GM19467 (cell line): ENCODE results near the gene UBC.

Experiments
- ATAC-seq: cut with Tn5 transposase; IDR thresholded peaks from one replicate; pipeline ENCODE4 v1.9.1; 2021; ENCODE audit warnings: mild to moderate bottlenecking, moderate library complexity; ENCODE audit not compliant: unreplicated experiment

UBC gene

GRCh38 chr12:124914392-124915238 is at the start of gene UBC:
TSS of gene UBC (minus strand) at chr12:124914650. CDS start at chr12:124913771, 879 bp downstream.
- peak; percentile 34 for ATAC-seq

GRCh38 chr12:124963211-124963610 is 48.8 kb upstream of the UBC start:
- no peak for ATAC-seq

DNA sequence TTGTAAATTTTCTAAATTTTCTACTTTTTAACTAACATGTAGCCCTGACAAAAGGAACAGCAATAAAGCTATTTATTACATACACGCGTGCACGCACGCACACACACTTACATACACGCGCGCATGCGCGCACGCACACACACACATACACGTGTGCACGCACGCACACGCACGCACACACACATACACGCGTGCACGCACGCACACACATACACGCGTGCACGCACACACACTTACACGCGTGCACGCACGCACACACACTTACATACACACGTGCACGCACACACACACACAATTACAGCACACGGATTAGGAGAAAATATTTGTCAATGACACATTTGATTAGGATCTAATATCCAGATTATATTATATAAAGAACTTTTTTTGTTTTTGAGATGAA is 46.6 kb upstream of the UBC start:
- ATAC-seq: no peak

DNA sequence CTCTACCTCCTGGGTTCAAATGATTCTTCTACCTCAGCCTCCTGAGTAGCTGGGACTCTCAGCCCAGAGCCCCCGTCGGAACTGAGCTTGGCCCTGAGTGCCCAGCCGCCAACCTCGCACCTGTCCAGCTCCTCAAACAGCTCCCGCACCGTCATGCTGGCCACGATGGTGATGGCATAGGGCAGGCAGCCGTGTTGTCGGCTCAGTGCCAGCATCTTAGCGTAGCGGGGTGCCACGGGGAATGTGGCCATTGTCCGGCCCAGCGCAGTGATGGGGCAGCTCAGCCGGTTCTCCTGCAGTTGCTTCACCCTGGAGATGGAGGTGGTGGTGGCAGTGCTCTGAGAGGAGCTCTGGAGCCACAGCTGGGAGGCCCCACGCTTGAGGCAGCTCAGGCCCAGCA is 42.1 kb upstream of the UBC start:
- ATAC-seq: no peak

- ATAC-seq: no peak
These were observed 40.3 kb upstream of the UBC start for GRCh38 chr12:124954771-124955170.

GRCh38 chr12:124953689-124954405 is 39.4 kb upstream of the UBC start:
- ATAC-seq: no peak

- no peak for ATAC-seq
These were observed 38.4 kb upstream of the UBC start for GRCh38 chr12:124952801-124953200.

GRCh38 chr12:124952295-124952694 is 37.8 kb upstream of the UBC start:
- no peak for ATAC-seq

GRCh38 chr12:124949779-124950728 is 35.6 kb upstream of the UBC start:
- ATAC-seq: no peak

DNA sequence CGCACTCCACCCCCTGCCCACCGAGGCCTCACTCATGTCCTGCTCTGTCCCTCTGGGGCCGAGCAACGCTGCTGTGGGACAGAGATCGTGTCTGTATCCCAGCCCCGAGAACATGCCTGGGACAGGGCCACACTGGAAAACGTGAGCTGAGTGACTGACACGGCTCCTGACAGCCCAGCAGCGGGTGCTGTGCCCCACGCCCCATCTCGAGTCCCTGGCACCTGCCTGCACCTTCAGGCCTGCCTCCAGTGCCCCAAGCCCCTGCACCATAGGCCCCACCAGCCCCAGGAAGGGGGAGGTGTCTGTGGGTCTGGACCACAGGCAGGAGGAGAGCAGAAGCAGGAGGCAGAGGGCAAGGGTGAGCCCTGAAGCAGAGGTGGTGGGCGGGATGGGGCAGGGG is 34.6 kb upstream of the UBC start:
- no peak for ATAC-seq

DNA sequence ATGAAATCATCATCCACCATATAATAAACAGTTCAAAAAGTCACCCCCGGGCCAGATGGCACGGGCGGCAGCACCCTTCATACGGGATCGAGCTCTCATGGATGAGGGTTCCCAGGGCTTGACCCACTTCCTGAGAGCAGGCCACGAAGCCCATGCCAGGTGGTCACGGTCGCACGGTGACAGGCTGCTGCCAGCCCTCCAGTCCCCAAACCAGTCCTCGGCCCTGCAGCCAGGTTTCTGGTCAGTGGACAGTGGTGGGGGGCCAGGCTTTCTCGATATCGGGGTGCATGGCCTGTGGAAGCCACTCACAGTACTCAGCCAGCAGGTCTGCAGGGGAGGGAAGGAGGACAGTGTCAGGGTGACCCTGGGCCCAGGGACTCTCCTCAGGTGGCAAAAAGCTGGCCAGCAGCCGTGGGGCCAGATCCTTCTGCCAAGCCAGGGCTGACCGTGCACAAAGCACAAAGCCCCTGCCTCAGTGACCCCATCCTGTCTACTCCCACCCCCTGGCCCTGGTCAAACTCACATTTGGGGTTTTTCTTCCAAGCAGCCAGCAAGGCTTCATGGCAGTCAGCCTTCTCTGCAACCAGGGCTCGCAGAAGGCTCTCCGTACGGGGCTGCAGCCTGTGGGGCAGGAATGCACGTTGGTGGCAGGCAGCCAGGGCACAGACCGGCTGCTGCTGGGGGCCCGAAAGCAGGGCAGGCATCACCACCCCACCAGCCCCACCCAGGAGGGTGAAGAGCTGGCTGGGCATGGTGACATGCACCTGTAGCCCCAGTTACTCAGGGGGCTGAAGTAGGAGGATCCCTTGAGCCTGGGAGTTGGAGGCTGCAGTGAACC is 33.3 kb upstream of the UBC start:
- no peak for ATAC-seq

- ATAC-seq: no peak
These were observed 32.6 kb upstream of the UBC start for GRCh38 chr12:124947013-124947412.

DNA sequence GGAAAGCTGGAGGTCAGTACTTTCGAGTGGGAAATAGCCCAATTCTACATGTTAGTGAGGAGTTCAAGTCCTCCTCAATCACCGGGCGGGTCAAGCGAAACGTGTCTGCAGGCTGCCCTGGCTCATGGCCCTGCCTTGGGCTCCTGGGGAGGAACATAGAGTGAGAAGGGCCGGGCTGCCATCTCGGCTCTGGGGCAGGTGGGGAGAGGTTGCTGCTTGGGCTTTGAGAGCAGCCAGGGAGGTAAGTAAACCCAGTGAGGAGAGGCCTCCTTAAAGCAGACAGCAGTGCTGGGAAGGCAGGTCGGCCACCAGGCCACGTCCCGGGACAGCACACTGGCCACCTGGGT is 32.0 kb upstream of the UBC start:
- ATAC-seq: no peak

- ATAC-seq: no peak
These were observed 26.7 kb upstream of the UBC start for GRCh38 chr12:124941170-124941527.

DNA sequence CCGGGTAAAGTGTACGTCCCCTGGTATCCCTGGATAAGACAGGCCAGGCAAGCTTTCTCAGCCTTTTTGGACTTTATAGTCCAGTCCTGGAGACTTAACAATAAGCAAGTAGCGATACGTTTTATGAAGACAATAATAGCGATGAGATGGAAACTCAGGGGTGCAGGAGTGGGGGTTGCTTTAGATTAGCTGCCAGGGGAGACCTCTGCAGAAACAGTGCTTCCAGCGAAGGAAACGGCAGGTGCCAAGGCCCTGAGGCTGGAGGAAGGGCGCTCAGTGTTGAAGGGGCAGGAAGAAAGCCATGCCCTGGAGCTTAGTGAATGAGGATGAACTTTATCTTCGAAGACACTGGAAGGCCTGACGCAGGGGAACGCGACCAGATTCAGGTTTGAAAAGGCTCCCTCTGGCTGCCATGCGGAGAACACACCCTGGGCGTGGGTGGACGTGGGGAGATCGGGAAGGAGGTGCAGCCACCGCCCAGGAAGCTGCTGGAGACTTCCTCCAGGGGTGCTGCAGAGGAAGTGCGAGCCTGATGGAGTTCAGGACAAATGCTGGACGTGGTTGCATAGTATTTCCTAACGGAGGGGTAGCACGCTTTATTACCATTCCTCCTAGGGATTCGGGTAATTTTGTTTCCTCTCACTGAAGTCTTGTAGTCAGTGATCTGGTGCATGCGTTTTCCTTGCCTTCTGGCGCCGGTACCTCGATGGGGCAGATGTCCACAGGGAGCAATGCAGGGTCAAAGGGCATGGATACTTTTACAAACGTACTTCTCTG is 26.1 kb upstream of the UBC start:
- peak; percentile 28 for ATAC-seq

GRCh38 chr12:124940143-124940392 is 25.6 kb upstream of the UBC start:
- no peak for ATAC-seq

GRCh38 chr12:124939421-124940142 is 25.1 kb upstream of the UBC start:
- peak; percentile 51 for ATAC-seq

GRCh38 chr12:124939079-124939420 is 24.6 kb upstream of the UBC start:
- peak; percentile 29 for ATAC-seq

DNA sequence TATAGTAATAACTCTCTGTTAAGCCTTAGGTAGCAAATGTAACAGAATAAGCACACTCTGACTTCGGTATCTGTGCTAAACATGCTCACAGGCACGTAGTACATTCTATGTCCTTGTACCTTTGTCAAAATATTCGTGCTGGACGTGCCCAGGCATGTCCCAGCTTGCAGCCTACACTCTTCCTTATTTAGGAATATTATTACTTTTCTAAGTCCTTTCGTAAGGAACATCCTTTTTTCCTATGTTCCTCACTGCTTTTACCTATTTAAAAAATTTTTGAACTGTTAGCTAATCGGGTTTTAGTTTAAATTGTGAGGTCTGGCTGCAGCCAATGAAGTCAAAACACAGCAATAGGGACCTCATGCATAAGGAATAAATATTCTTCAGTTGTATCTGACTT is 24.1 kb upstream of the UBC start:
- no peak for ATAC-seq
